HCT116 (cell line): ENCODE data around the gene WNT3A. TPM values are rescaled to one million over a fixed set of nuclear protein-coding genes. Genes with fewer than 3 reads are reported as not detected.

Source experiments
- ATAC-seq: fragments of 200-7000 bp; cut with Tn5 transposase; 2 replicates; pipeline ENCODE4 v1.9.1; 2020; ENCODE audit warnings: mild to moderate bottlenecking, moderate library complexity
- BruUV-seq: library from RNA; stranded (reverse); fragments of 400-500 nt; replicated peaks from 2 replicates; lab custom pipeline; 2021; lab: Mats Ljungman, UMichigan
- CTCF ChIA-PET: fragments of 300-600 bp; sonication (Branson Sonifier 250); formaldehyde crosslinking; loops from one replicate; lab custom pipeline; 2021; ENCODE audit warnings: antibody characterized with exemption; lab: Charles Lee
- POLR2A ChIA-PET: fragments of 300-600, 350-600 bp; sonication (Branson Sonifier 250); formaldehyde crosslinking; loops from one replicate; lab custom pipeline; 2021; ENCODE audit warnings: antibody characterized with exemption; lab: Charles Lee
- RAD21 ChIA-PET, 2 experiments: fragments of 300-600 bp; sonication (Branson Sonifier 250); formaldehyde crosslinking; loops; one replicate each; lab custom pipeline; 2023; ENCODE audit warnings: low total read pairs in 2 of 2; ENCODE audit not compliant: uncharacterized antibody in 2 of 2, unreplicated experiment in 2 of 2, low non-redundant PET in 1 of 2; lab: Charles Lee
- DNase-seq: peaks from one replicate; pipeline ENCODE4 v3.0.0-alpha.2; 2010; ENCODE audit warnings: low read depth, low spot score
- H2AFZ ChIP-seq: fragments of 200-600 bp; shearing (Covaris generic), sonication (generic); 2 replicates; pipeline ENCODE4 v1.6.1; 2017; ENCODE audit warnings: low read depth, mixed run types, mixed read lengths, antibody characterized with exemption, low read length; ENCODE audit not compliant: poor library complexity, severe bottlenecking
- H3K27ac ChIP-seq: 2 replicates; pipeline ENCODE4 v1.5.1; 2012; ENCODE audit warnings: low read depth, low read length
- H3K27me3 ChIP-seq: fragments of 200-600 bp; sonication (generic); 2 replicates; pipeline ENCODE4 v1.6.1; 2016; ENCODE audit warnings: mixed run types, low read length, mixed read lengths; ENCODE audit not compliant: insufficient read depth
- H3K36me3 ChIP-seq, 2 experiments: fragments of 200-500 bp in 1 of 2; fragments of 200-600 bp in 1 of 2; sonication (Bioruptor generic) in 1 of 2; sonication (generic) in 1 of 2; 2 replicates each; pipeline versions ENCODE4 v1.5.1 to v1.6.1; 2014 to 2016; ENCODE audit warnings: low read length in 2 of 2, inconsistent platforms in 1 of 2, mixed read lengths in 1 of 2, mixed run types in 1 of 2; ENCODE audit not compliant: insufficient read depth in 2 of 2, control insufficient read depth in 1 of 2
- H3K4me1 ChIP-seq, 2 experiments: fragments of 200-600 bp in 1 of 2; sonication (generic) in 1 of 2; 2 replicates each; pipeline versions ENCODE4 v1.5.1 to v1.6.1; 2012 to 2017; ENCODE audit warnings: low read length in 2 of 2, inconsistent platforms in 1 of 2, mild to moderate bottlenecking in 1 of 2, mixed read lengths in 1 of 2, mixed run types in 1 of 2, moderate library complexity in 1 of 2; ENCODE audit not compliant: insufficient read depth in 2 of 2, control insufficient read depth in 1 of 2
- H3K4me2 ChIP-seq: fragments of 200-600 bp; sonication (generic); 2 replicates; pipeline ENCODE4 v1.6.1; 2017; ENCODE audit warnings: mixed run types, low read length, mixed read lengths
- H3K4me3 ChIP-seq, 2 experiments: fragments of 200-600 bp in 1 of 2; sonication (generic) in 1 of 2; replicated peaks in 1 of 2; 2 replicates each; pipeline ENCODE4 v1.5.1; 2011 to 2016; ENCODE audit warnings: low read length in 2 of 2, control low read depth in 1 of 2, low read depth in 1 of 2, mild to moderate bottlenecking in 1 of 2, mixed read lengths in 1 of 2, mixed run types in 1 of 2
- H3K79me2 ChIP-seq: fragments of 200-600 bp; sonication (generic); 2 replicates; pipeline ENCODE4 v1.6.1; 2017; ENCODE audit warnings: mild to moderate bottlenecking, mixed run types, low read length, moderate library complexity, mixed read lengths; ENCODE audit not compliant: insufficient read depth
- H3K9ac ChIP-seq: fragments of 200-600 bp; sonication (generic); 2 replicates; pipeline ENCODE4 v1.6.1; 2016; ENCODE audit warnings: low read length, mixed read lengths
- H3K9me2 ChIP-seq: fragments of 200-600 bp; sonication (generic), shearing (Covaris generic); 2 replicates; pipeline ENCODE4 v1.6.1; 2017; ENCODE audit warnings: mixed run types, mild to moderate bottlenecking, moderate library complexity; ENCODE audit not compliant: insufficient read depth
- H3K9me3 ChIP-seq, 2 experiments: fragments of 200-500 bp in 1 of 2; fragments of 200-600 bp in 1 of 2; sonication (Bioruptor generic) in 1 of 2; sonication (generic) in 1 of 2; 2 replicates each; pipeline ENCODE4 v1.6.1; 2014 to 2017; ENCODE audit warnings: low read length in 2 of 2, mixed read lengths in 2 of 2, inconsistent platforms in 1 of 2, low read depth in 1 of 2, mild to moderate bottlenecking in 1 of 2, mixed run types in 1 of 2, moderate library complexity in 1 of 2; ENCODE audit not compliant: control insufficient read depth in 1 of 2, insufficient read depth in 1 of 2
- H4K20me1 ChIP-seq: fragments of 200-600 bp; sonication (generic), shearing (Covaris generic); 2 replicates; pipeline ENCODE4 v1.6.1; 2017; ENCODE audit warnings: mixed run types, mild to moderate bottlenecking, moderate library complexity; ENCODE audit not compliant: insufficient read depth
- CBX3 ChIP-seq: IDR thresholded peaks from 2 replicates; pipeline ENCODE4 v1.6.1; 2012; ENCODE audit warnings: low read depth
- CTCF ChIP-seq, 3 experiments: fragments of 200-600 bp in 1 of 3; sonication (generic) in 1 of 3; IDR thresholded peaks in 2 of 3; conservative IDR thresholded peaks in 1 of 3; 2 replicates each; pipeline ENCODE4 v1.5.1; 2012 to 2017; ENCODE audit warnings: low read depth in 2 of 3, low read length in 2 of 3, antibody characterized with exemption in 1 of 3, borderline replicate concordance in 1 of 3, control low read depth in 1 of 3, mild to moderate bottlenecking in 1 of 3, mixed read lengths in 1 of 3, mixed run types in 1 of 3, moderate library complexity in 1 of 3; ENCODE audit not compliant: insufficient read depth in 1 of 3
- EGR1 ChIP-seq: IDR thresholded peaks from 2 replicates; pipeline ENCODE4 v1.6.1; 2012; ENCODE audit warnings: low read depth
- REST ChIP-seq: IDR thresholded peaks from 2 replicates; pipeline ENCODE4 v1.6.1; 2012; ENCODE audit warnings: low read depth
- SP1 ChIP-seq: IDR thresholded peaks from 2 replicates; pipeline ENCODE4 v1.6.1; 2012; ENCODE audit warnings: low read depth
- TCF7L2 ChIP-seq: IDR thresholded peaks from 2 replicates; pipeline ENCODE4 v1.7.0; 2011; ENCODE audit warnings: borderline replicate concordance, inconsistent platforms; ENCODE audit not compliant: insufficient read depth, insufficient read length; ENCODE audit errors: extremely low read depth
- ZFX ChIP-seq: fragments of 450-650 bp; IDR thresholded peaks from 2 replicates; pipeline ENCODE4 v1.6.1; 2017
- ZNF274 ChIP-seq: fragments of 200-500 bp; sonication (Bioruptor generic); IDR thresholded peaks from 2 replicates; pipeline ENCODE4 v1.6.1; 2014; ENCODE audit warnings: mild to moderate bottlenecking, low read depth, low read length, inconsistent platforms
- intact Hi-C: fragments of 100-400 bp; cut with micrococcal nuclease; formaldehyde crosslinking; loops from 2 replicates; pipeline ENCODE4 v1.10.0; 2022
- total RNA-seq: library from RNA; stranded (reverse); gene quantifications from one replicate; pipeline ENCODE4 v1.2.1, GENCODE V29; 2021; ENCODE audit not compliant: unreplicated experiment
- TF ChIP-seq, protein P1 (sequence below): IDR thresholded peaks from 2 replicates; pipeline ENCODE4 v1.6.1; 2012

The WNT3A gene
- total RNA-seq, 1 experiment from 2014 or later: 3.7 TPM

DNA sequence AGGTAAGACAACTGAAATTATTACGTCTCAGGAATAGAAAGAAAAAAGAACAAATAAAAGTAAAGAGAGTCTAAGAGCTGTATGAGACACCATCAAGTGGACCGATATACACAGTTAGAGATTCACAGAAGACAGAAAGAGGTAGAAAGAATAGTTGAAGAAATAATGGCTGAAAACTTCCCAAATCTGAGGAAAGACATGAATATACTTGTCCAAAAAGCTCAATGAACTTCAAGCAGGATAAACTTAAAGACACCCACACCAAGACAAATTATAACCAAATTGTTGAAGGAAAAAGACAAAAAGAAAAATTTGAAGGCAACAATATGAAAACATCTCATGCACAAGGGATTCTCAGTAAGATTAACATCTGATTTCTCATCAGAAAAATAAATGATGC, 19.6 kb upstream of the WNT3A start (continued):
- TF ChIP-seq ZNF274: no peak
- TF ChIP-seq, protein P1, sequence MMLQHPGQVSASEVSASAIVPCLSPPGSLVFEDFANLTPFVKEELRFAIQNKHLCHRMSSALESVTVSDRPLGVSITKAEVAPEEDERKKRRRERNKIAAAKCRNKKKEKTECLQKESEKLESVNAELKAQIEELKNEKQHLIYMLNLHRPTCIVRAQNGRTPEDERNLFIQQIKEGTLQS: no peak
- TF ChIP-seq CBX3: no peak
- TF ChIP-seq, all 23 proteins: peak for 0

DNA sequence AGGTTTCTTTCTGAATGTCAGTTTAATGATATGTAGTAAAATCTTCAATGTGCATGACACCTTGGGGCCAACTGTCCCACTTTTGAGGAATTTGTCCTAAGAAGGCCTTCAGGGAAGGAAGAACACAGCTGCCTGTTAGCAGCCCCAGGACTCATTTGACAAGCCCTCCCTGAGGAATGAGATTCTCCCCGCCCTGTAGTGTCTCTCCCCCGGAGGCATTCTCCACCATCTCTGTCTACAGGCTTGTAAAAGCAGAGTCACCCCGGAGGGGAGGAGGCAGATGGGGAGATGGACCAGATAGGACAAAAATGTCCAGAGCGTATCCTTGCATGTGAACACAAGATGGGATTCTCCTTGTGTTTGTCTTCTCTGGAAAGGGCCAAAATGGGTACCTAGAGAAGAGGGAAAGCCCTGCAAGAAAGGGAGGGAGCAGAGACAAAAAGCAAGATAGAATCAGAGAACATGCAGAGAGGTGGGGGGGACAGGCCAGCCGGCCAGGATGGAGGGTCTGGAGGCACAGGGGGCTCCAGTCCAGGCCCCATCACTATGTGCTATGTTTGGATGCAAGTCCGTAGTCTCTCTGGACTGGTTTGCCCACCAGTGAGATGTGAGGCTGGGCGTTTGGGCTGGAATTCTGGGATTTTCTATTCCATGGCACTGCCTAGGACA, 12.0 kb upstream of the WNT3A start:
- no peak for TF ChIP-seq SP1
- TF ChIP-seq CTCF (IDR thresholded peaks at IDR 0.05 in 2 of 3, conservative IDR thresholded peaks at IDR 0.05 in 1 of 3; ENCODE audit: borderline replicate concordance in 1 of 3, insufficient read depth in 1 of 3, low read depth in 2 of 3, low read length in 2 of 3): no peak
- no peak for TF ChIP-seq REST
- no peak for TF ChIP-seq TCF7L2
- no peak for TF ChIP-seq EGR1
- no peak for TF ChIP-seq ZFX
- DNase-seq (no peak), ATAC-seq (no peak)
- ChIA-PET CTCF (no interaction called here), RAD21 (no interaction called here), POLR2A (no interaction called here)
- Histone ChIP-seq H3K4me3 (no peak overlapping the region), H3K9me2 (no peaks in the 10 kb centered on the region), H3K9ac (no peak overlapping the region), H2AFZ (no peak overlapping the region), H3K27me3 (no peaks in the 10 kb centered on the region), H3K4me1 (no peaks in the 10 kb centered on the region), H3K4me2 (no peak overlapping the region), H3K36me3 (no peaks in the 10 kb centered on the region), H4K20me1 (no peaks in the 10 kb centered on the region), H3K9me3 (peaks cover 0 to 9% of the 10 kb centered on the region in 2 experiments; a peak in 1 of 4 replicates), H3K27ac (no peak overlapping the region), H3K79me2 (no peaks in the 10 kb centered on the region)
- intact Hi-C loops: loop anchor here (5.0 to 10.0 kb wide), 3 partner anchors 78 to 460 kb away; a partner anchor contains a TSS
- BruUV-seq: no TSS peak
